ENCODE data around the gene ABCC8. TPM values are rescaled to one million over a fixed set of nuclear protein-coding genes. Genes with fewer than 3 reads are reported as not detected.

Gene ABCC8
- total RNA-seq, 1 experiment from 2014 or later: 2.4 TPM

- no peak overlapping the region for H2BK120ac ChIP-seq (ENCODE audit: low read depth, low read length, poor library complexity, severe bottlenecking)
- H2BK15ac ChIP-seq (ENCODE audit: low read depth, low read length): no peak overlapping the region
- H2BK12ac ChIP-seq (ENCODE audit: insufficient read length, low read depth, low read length): no peak overlapping the region
- no peak for TF ChIP-seq CTCF (conservative IDR thresholded peaks at IDR 0.05)
- H3K79me2 ChIP-seq (ENCODE audit: insufficient read depth, low read length): no peaks in the 10 kb centered on the region
- H3K36me3 Mint-ChIP-seq (ENCODE audit: insufficient read depth in 1 of 3, low read depth in 3 of 3): peaks cover 42 to 51% (median 44%) of the 10 kb centered on the region in 3 experiments
- H4K91ac ChIP-seq (ENCODE audit: insufficient read length, low read depth, low read length): no peak overlapping the region
- no peak overlapping the region for H4K5ac ChIP-seq (ENCODE audit: insufficient read length, low read depth, low read length)
- no peak overlapping the region for H3K23ac ChIP-seq (ENCODE audit: insufficient read length, low read depth, low read length)
- no peak overlapping the region for H2AFZ ChIP-seq (ENCODE audit: low read length)
- H3K4me1 Mint-ChIP-seq: 0 out of 4 replicates have a peak, but pooled peaks cover 0 to 3% of the 10 kb centered on the region in 2 experiments
- no peak overlapping the region for H3K27ac Mint-ChIP-seq
- no peak overlapping the region for H3K4ac ChIP-seq (ENCODE audit: low read depth, low read length)
- no peaks in the 10 kb centered on the region for H3K4me1 ChIP-seq (ENCODE audit: insufficient read depth, low read length)
- H3K56ac ChIP-seq (ENCODE audit: insufficient read length, low read depth, low read length): no peak overlapping the region
- H3K14ac ChIP-seq (ENCODE audit: insufficient read depth, low read length): no peak overlapping the region
- peaks cover 52% of the 10 kb centered on the region for H3K9me3 ChIP-seq (ENCODE audit: control insufficient read depth, low read depth, low read length)
- H3K4me2 ChIP-seq (ENCODE audit: insufficient read depth, insufficient read length, low read length): no peak overlapping the region
- H2AK5ac ChIP-seq (ENCODE audit: insufficient read length, low read length): no peak overlapping the region
- no peaks in the 10 kb centered on the region for H3K79me1 ChIP-seq (ENCODE audit: insufficient read depth, low read depth, low read length, poor library complexity, severe bottlenecking)
- no peak overlapping the region for H2BK20ac ChIP-seq (ENCODE audit: low read depth, low read length, poor library complexity, severe bottlenecking)
- H3K9ac ChIP-seq (ENCODE audit: extremely low read depth, insufficient read length, low read length): no peak overlapping the region
- no peak for DNase-seq
- no peak overlapping the region for H3K18ac ChIP-seq (ENCODE audit: insufficient read length, low read depth, low read length)
- H3K4me3 Mint-ChIP-seq: no peak overlapping the region
- no peaks in the 10 kb centered on the region for H4K20me1 ChIP-seq (ENCODE audit: control insufficient read depth, insufficient read depth, insufficient read length)
- no peak overlapping the region for H3K27ac ChIP-seq (ENCODE audit: insufficient read length, low read depth, low read length)
- no peak overlapping the region for H3T11ph ChIP-seq (ENCODE audit: low read length)
- WGBS (ENCODE audit: extremely low coverage, insufficient read length, low lambda C conversion rate): no CpG with 5 or more reads among the region's 2 CpGs
- H3K27me3 Mint-ChIP-seq (ENCODE audit: low read depth): peaks cover 9% of the 10 kb centered on the region
- H4K8ac ChIP-seq (replicated peaks; ENCODE audit: insufficient read length, low read depth, low read length): no peak overlapping the region
- H3K23me2 ChIP-seq (ENCODE audit: insufficient read length, low read depth, low read length, poor library complexity, severe bottlenecking): no peaks in the 10 kb centered on the region
- no peak overlapping the region for H2BK5ac ChIP-seq (ENCODE audit: insufficient read length, low read length)
- H3K9me3 Mint-ChIP-seq: peaks cover 56 to 61% of the 10 kb centered on the region in 2 experiments
- no peaks in the 10 kb centered on the region for H3K27me3 ChIP-seq (ENCODE audit: insufficient read depth, low read length)
Measured at GRCh38 chr11:17369684-17370243, 106.9 kb downstream of the ABCC8 start.

All from H9 (cell line).